HCT116 (cell line): ENCODE measurements around the gene PSMG3. TPM values are rescaled to one million over a fixed set of nuclear protein-coding genes. Genes with fewer than 3 reads are reported as not detected.
A peak's percentile ranks its signal among the peaks of the same experiment; 100 is the strongest.

ENCODE experiments used
- ATAC-seq: fragments of 200-7000 bp; cut with Tn5 transposase; 2 replicates; pipeline ENCODE4 v1.9.1; 2020; ENCODE audit warnings: mild to moderate bottlenecking, moderate library complexity
- BruUV-seq: library from RNA; stranded (reverse); fragments of 400-500 nt; replicated peaks from 2 replicates; lab custom pipeline; 2021; lab: Mats Ljungman, UMichigan
- CTCF ChIA-PET: fragments of 300-600 bp; sonication (Branson Sonifier 250); formaldehyde crosslinking; loops from one replicate; lab custom pipeline; 2021; ENCODE audit warnings: antibody characterized with exemption; lab: Charles Lee
- POLR2A ChIA-PET: fragments of 300-600, 350-600 bp; sonication (Branson Sonifier 250); formaldehyde crosslinking; loops from one replicate; lab custom pipeline; 2021; ENCODE audit warnings: antibody characterized with exemption; lab: Charles Lee
- RAD21 ChIA-PET, 2 experiments: fragments of 300-600 bp; sonication (Branson Sonifier 250); formaldehyde crosslinking; loops; one replicate each; lab custom pipeline; 2023; ENCODE audit warnings: low total read pairs in 2 of 2; ENCODE audit not compliant: uncharacterized antibody in 2 of 2, unreplicated experiment in 2 of 2, low non-redundant PET in 1 of 2; lab: Charles Lee
- DNase-seq: peaks from one replicate; pipeline ENCODE4 v3.0.0-alpha.2; 2010; ENCODE audit warnings: low read depth, low spot score
- H2AFZ ChIP-seq: fragments of 200-600 bp; shearing (Covaris generic), sonication (generic); 2 replicates; pipeline ENCODE4 v1.6.1; 2017; ENCODE audit warnings: low read depth, mixed run types, mixed read lengths, antibody characterized with exemption, low read length; ENCODE audit not compliant: poor library complexity, severe bottlenecking
- H3K27ac ChIP-seq: 2 replicates; pipeline ENCODE4 v1.5.1; 2012; ENCODE audit warnings: low read depth, low read length
- H3K27me3 ChIP-seq: fragments of 200-600 bp; sonication (generic); 2 replicates; pipeline ENCODE4 v1.6.1; 2016; ENCODE audit warnings: mixed run types, low read length, mixed read lengths; ENCODE audit not compliant: insufficient read depth
- H3K36me3 ChIP-seq, 2 experiments: fragments of 200-500 bp in 1 of 2; fragments of 200-600 bp in 1 of 2; sonication (Bioruptor generic) in 1 of 2; sonication (generic) in 1 of 2; 2 replicates each; pipeline versions ENCODE4 v1.5.1 to v1.6.1; 2014 to 2016; ENCODE audit warnings: low read length in 2 of 2, inconsistent platforms in 1 of 2, mixed read lengths in 1 of 2, mixed run types in 1 of 2; ENCODE audit not compliant: insufficient read depth in 2 of 2, control insufficient read depth in 1 of 2
- H3K4me1 ChIP-seq, 2 experiments: fragments of 200-600 bp in 1 of 2; sonication (generic) in 1 of 2; 2 replicates each; pipeline versions ENCODE4 v1.5.1 to v1.6.1; 2012 to 2017; ENCODE audit warnings: low read length in 2 of 2, inconsistent platforms in 1 of 2, mild to moderate bottlenecking in 1 of 2, mixed read lengths in 1 of 2, mixed run types in 1 of 2, moderate library complexity in 1 of 2; ENCODE audit not compliant: insufficient read depth in 2 of 2, control insufficient read depth in 1 of 2
- H3K4me2 ChIP-seq: fragments of 200-600 bp; sonication (generic); 2 replicates; pipeline ENCODE4 v1.6.1; 2017; ENCODE audit warnings: mixed run types, low read length, mixed read lengths
- H3K4me3 ChIP-seq, 2 experiments: fragments of 200-600 bp in 1 of 2; sonication (generic) in 1 of 2; replicated peaks in 1 of 2; 2 replicates each; pipeline ENCODE4 v1.5.1; 2011 to 2016; ENCODE audit warnings: low read length in 2 of 2, control low read depth in 1 of 2, low read depth in 1 of 2, mild to moderate bottlenecking in 1 of 2, mixed read lengths in 1 of 2, mixed run types in 1 of 2
- H3K79me2 ChIP-seq: fragments of 200-600 bp; sonication (generic); 2 replicates; pipeline ENCODE4 v1.6.1; 2017; ENCODE audit warnings: mild to moderate bottlenecking, mixed run types, low read length, moderate library complexity, mixed read lengths; ENCODE audit not compliant: insufficient read depth
- H3K9ac ChIP-seq: fragments of 200-600 bp; sonication (generic); 2 replicates; pipeline ENCODE4 v1.6.1; 2016; ENCODE audit warnings: low read length, mixed read lengths
- H3K9me2 ChIP-seq: fragments of 200-600 bp; sonication (generic), shearing (Covaris generic); 2 replicates; pipeline ENCODE4 v1.6.1; 2017; ENCODE audit warnings: mixed run types, mild to moderate bottlenecking, moderate library complexity; ENCODE audit not compliant: insufficient read depth
- H3K9me3 ChIP-seq, 2 experiments: fragments of 200-500 bp in 1 of 2; fragments of 200-600 bp in 1 of 2; sonication (Bioruptor generic) in 1 of 2; sonication (generic) in 1 of 2; 2 replicates each; pipeline ENCODE4 v1.6.1; 2014 to 2017; ENCODE audit warnings: low read length in 2 of 2, mixed read lengths in 2 of 2, inconsistent platforms in 1 of 2, low read depth in 1 of 2, mild to moderate bottlenecking in 1 of 2, mixed run types in 1 of 2, moderate library complexity in 1 of 2; ENCODE audit not compliant: control insufficient read depth in 1 of 2, insufficient read depth in 1 of 2
- H4K20me1 ChIP-seq: fragments of 200-600 bp; sonication (generic), shearing (Covaris generic); 2 replicates; pipeline ENCODE4 v1.6.1; 2017; ENCODE audit warnings: mixed run types, mild to moderate bottlenecking, moderate library complexity; ENCODE audit not compliant: insufficient read depth
- ATF3 ChIP-seq: IDR thresholded peaks from 2 replicates; pipeline ENCODE4 v1.6.1; 2012
- CEBPB ChIP-seq: IDR thresholded peaks from 2 replicates; pipeline ENCODE4 v1.6.1; 2012; ENCODE audit warnings: low read depth
- CTCF ChIP-seq, 3 experiments: fragments of 200-600 bp in 1 of 3; sonication (generic) in 1 of 3; IDR thresholded peaks in 2 of 3; conservative IDR thresholded peaks in 1 of 3; 2 replicates each; pipeline ENCODE4 v1.5.1; 2012 to 2017; ENCODE audit warnings: low read depth in 2 of 3, low read length in 2 of 3, antibody characterized with exemption in 1 of 3, borderline replicate concordance in 1 of 3, control low read depth in 1 of 3, mild to moderate bottlenecking in 1 of 3, mixed read lengths in 1 of 3, mixed run types in 1 of 3, moderate library complexity in 1 of 3; ENCODE audit not compliant: insufficient read depth in 1 of 3
- EGR1 ChIP-seq: IDR thresholded peaks from 2 replicates; pipeline ENCODE4 v1.6.1; 2012; ENCODE audit warnings: low read depth
- ELF1 ChIP-seq: IDR thresholded peaks from 2 replicates; pipeline ENCODE4 v1.6.1; 2012; ENCODE audit warnings: low read depth, borderline replicate concordance
- EZH2phosphoT487 ChIP-seq: fragments of 200-600 bp; IDR thresholded peaks from 2 replicates; pipeline ENCODE4 v1.6.1; 2018; ENCODE audit warnings: antibody characterized with exemption, borderline replicate concordance
- FOSL1 ChIP-seq: IDR thresholded peaks from 2 replicates; pipeline ENCODE4 v1.6.1; 2012; ENCODE audit warnings: low read depth
- JUND ChIP-seq: IDR thresholded peaks from 2 replicates; pipeline ENCODE4 v1.6.1; 2012
- POLR2A ChIP-seq: IDR thresholded peaks from 2 replicates; pipeline ENCODE4 v1.7.0; 2011; ENCODE audit warnings: borderline replicate concordance; ENCODE audit not compliant: insufficient read depth, insufficient read length; ENCODE audit errors: extremely low read depth
- REST ChIP-seq: IDR thresholded peaks from 2 replicates; pipeline ENCODE4 v1.6.1; 2012; ENCODE audit warnings: low read depth
- SIN3A ChIP-seq: IDR thresholded peaks from 2 replicates; pipeline ENCODE4 v1.6.1; 2012; ENCODE audit warnings: low read depth
- SRF ChIP-seq: IDR thresholded peaks from 2 replicates; pipeline ENCODE4 v1.6.1; 2012; ENCODE audit warnings: low read depth
- YY1 ChIP-seq: IDR thresholded peaks from 2 replicates; pipeline ENCODE4 v1.6.1; 2011; ENCODE audit warnings: low read length, low read depth, moderate library complexity, mild to moderate bottlenecking; ENCODE audit not compliant: insufficient replicate concordance; ENCODE audit errors: extremely low read depth
- ZFX ChIP-seq: fragments of 450-650 bp; IDR thresholded peaks from 2 replicates; pipeline ENCODE4 v1.6.1; 2017
- ZNF274 ChIP-seq: fragments of 200-500 bp; sonication (Bioruptor generic); IDR thresholded peaks from 2 replicates; pipeline ENCODE4 v1.6.1; 2014; ENCODE audit warnings: mild to moderate bottlenecking, low read depth, low read length, inconsistent platforms
- intact Hi-C: fragments of 100-400 bp; cut with micrococcal nuclease; formaldehyde crosslinking; loops from 2 replicates; pipeline ENCODE4 v1.10.0; 2022
- total RNA-seq: library from RNA; stranded (reverse); gene quantifications from one replicate; pipeline ENCODE4 v1.2.1, GENCODE V29; 2021; ENCODE audit not compliant: unreplicated experiment

PSMG3 gene
- total RNA-seq, 1 experiment from 2014 or later, result 60.9 TPM

- Histone ChIP-seq H2AFZ (no peak overlapping the region), H3K36me3 (peaks cover 8 to 24% of the 10 kb centered on the region in 2 experiments; a peak in 3 of 4 replicates), H3K4me2 (peak overlapping the region; percentile 82), H3K9ac (peak overlapping the region; percentile 79), H3K9me2 (no peaks in the 10 kb centered on the region)
- no peak for ATAC-seq
- intact Hi-C loops, result no loop called here
- TF ChIP-seq SRF (no peak), ELF1 (no peak), ZNF274 (no peak), SIN3A (no peak), ZFX (no peak), EZH2phosphoT487 (no peak)
- TF ChIP-seq, all 23 proteins: peak for 0
- no peaks in the 10 kb centered on the region; the same call in 1 of the 2 replicates for H4K20me1 ChIP-seq
- RAD21 ChIA-PET, result no interaction called here
- peak overlapping the region; percentile 83 for H3K27ac ChIP-seq
- peak overlapping the region in 1 of 2 experiments; percentile 49; a peak in 1 of 4 replicates for H3K4me3 ChIP-seq
- CTCF ChIA-PET, result no interaction called here
- H3K79me2 ChIP-seq, result peaks cover 90% of the 10 kb centered on the region
- POLR2A ChIA-PET, result no interaction called here
- no peaks in the 10 kb centered on the region for H3K9me3 ChIP-seq
- peaks cover 54 to 70% of the 10 kb centered on the region in 2 experiments for H3K4me1 ChIP-seq
- no peaks in the 10 kb centered on the region for H3K27me3 ChIP-seq
- no TSS peak for BruUV-seq
- DNase-seq, result no peak
Measured at GRCh38 chr7:1535701-1536454, 34.0 kb downstream of the PSMG3 start.

- Histone ChIP-seq H3K79me2 (peaks cover 90% of the 10 kb centered on the region), H3K9ac (no peak overlapping the region), H3K4me2 (no peak overlapping the region), H3K4me1 (peaks cover 54 to 73% of the 10 kb centered on the region in 2 experiments), H3K27ac (peak overlapping the region; percentile 28; the same call in 1 of the 2 replicates), H3K4me3 (no peak overlapping the region), H3K9me2 (no peaks in the 10 kb centered on the region), H2AFZ (no peak overlapping the region), H3K36me3 (peaks cover 8 to 18% of the 10 kb centered on the region in 2 experiments; a peak in 3 of 4 replicates), H3K9me3 (no peaks in the 10 kb centered on the region), H4K20me1 (no peaks in the 10 kb centered on the region; the same call in 1 of the 2 replicates), H3K27me3 (no peaks in the 10 kb centered on the region)
- no TSS peak for BruUV-seq
- TF ChIP-seq FOSL1 (no peak), CEBPB (no peak), ZFX (no peak), YY1 (no peak), ATF3 (no peak), CTCF (IDR thresholded peaks at IDR 0.05 in 2 of 3, conservative IDR thresholded peaks at IDR 0.05 in 1 of 3; ENCODE audit: borderline replicate concordance in 1 of 3, insufficient read depth in 1 of 3, low read depth in 2 of 3, low read length in 2 of 3) (no peak), REST (no peak), EGR1 (no peak), POLR2A (no peak), JUND (no peak)
- ATAC-seq, result no peak
- POLR2A ChIA-PET, result interaction anchor here (0.7 kb wide), 1 partner anchor 24 kb away, joined by 3 read pairs; no protein-coding TSS in a partner anchor
- intact Hi-C loops, result no loop called here
- RAD21 ChIA-PET, result no interaction called here
- DNase-seq, result no peak
- CTCF ChIA-PET, result no interaction called here
Measured at GRCh38 chr7:1535100-1535458, 34.8 kb downstream of the PSMG3 start.
